NCI-H2171 (cell line): ENCODE data around the gene ACYP2.

Source experiments
- DNase-seq: peaks from one replicate; lab custom pipeline; 2025; lab: John Stamatoyannopoulos, UW

The ACYP2 gene

DNA sequence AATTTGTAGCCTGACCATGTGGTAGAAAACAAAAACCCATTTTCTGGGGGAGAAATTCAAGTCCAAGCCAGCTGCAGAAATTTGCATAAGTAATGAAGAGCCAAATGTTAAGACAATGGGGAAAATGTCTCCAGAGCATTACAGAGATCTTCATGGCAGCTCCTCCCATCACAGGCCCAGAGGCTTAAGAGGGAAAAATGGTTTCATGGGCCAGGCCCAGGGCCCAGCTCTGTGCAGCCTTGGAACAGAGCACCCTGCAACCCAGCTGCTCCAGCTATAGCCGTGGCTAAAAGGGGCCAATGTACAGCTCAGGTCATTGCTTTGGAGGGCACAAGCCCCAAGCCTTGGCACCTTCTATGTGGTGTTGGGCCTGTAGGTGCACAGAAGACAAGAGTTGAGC, 209.7 kb downstream of the ACYP2 start:
- DNase-seq = no peak

GRCh38 chr2:54329482-54330161, 214.2 kb downstream of the ACYP2 start:
- DNase-seq = no peak

DNA sequence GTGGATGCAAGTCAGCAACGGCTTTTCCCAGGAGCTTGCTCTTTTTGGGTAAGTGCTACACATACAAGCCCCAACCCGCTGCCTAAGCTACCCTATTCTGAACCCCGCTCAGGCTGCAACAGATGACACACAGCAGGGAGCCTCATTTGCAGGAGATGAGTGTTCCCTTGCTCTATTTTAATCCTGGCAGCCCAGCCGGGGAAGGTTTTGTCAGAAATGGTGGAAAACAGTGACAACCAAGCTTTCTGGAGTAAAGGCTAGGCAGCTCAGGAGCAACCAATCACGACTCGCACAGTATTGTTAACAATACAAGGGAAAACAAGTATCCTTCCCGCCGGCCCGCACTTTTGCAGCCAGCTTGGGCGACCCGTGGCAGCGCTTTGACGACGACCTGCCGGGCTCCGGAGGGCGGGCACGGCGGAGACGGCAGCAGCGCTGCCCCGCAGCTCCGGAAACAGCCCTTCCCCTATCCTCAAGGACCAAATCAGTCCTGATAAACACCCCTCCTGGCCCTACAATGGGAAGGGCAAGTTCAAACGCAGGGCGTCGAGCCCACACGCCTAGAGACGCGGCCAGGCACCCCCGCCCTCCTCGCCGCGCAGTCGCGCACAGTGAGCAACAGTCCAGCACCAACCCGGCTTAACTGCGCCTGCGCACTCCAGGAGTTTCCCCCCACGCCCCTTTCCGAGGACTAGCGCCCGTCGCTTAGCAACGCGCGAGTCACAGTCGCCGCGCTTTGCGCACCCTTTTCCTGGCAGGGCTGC, 214.9 kb downstream of the ACYP2 start:
- peak; percentile 97 for DNase-seq

- no peak for DNase-seq
These were observed 215.8 kb downstream of the ACYP2 start for GRCh38 chr2:54330926-54331835.

DNA sequence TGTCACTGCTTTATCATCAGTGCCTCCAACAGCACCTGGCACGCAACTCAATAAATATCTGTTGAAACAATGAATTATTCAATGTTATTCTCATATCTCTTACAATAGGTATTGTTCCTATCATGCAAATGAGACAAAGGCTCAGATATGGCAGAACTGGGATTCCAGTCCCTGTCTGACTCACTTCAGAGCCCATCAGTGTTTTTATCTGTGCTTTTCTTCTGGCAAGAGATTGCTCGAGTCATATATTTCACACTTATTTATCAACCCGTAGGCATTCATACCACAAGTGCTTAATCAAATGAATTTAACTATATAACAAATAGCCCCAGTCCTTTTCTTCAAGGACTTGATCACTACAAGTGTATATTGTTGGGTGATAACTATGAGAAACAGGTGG, 217.0 kb downstream of the ACYP2 start:
- DNase-seq = no peak

- no peak for DNase-seq
These were observed 220.9 kb downstream of the ACYP2 start for GRCh38 chr2:54336136-54336976.

GRCh38 chr2:54336977-54337255, 221.5 kb downstream of the ACYP2 start:
- no peak for DNase-seq

GRCh38 chr2:54341656-54342055, 226.2 kb downstream of the ACYP2 start:
- DNase-seq = no peak

- no peak for DNase-seq
These were observed 227.2 kb downstream of the ACYP2 start for GRCh38 chr2:54342603-54343002.

- DNase-seq = no peak
These were observed 232.2 kb downstream of the ACYP2 start for GRCh38 chr2:54347622-54348021.

GRCh38 chr2:54348646-54349045, 233.2 kb downstream of the ACYP2 start:
- DNase-seq = no peak

DNA sequence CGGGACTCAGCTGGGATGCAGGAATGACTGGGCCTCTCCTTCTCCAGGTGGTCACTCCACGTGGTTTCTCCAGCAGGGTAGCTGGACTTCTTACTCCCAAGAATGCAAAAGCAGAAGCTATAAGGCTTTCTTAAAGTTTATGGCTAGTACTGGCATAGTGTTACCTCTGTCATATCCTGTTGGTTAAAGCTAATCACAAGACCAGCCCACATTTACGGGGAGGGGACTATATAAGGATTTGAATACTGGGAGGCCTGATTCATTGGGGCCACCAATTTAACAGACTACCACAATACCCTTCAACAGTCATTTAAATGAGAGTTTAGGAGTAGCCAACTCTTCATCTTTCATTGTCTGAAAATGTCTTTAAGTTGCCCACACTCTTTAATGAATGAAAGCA, 235.0 kb downstream of the ACYP2 start:
- DNase-seq = no peak

DNA sequence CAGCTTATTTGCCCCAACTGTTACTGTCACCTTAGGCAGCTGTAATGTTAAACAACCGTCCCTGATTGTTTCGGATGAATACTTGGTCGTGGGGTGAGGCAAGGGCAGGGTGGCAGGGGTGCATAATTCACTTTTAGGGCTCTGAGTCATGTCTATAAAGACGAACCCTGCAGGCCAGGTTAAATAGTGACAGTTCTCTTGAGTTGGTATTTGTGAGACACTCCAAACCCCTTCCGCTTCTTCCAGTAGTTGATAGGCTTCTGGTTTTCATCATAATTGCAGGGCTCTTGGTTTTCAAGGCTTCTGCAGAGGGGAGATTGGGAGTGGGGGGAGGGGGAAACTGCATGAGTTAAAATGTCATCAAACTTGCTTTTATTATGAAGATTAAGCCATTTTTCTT, 237.8 kb downstream of the ACYP2 start:
- DNase-seq = no peak
